Kidney glomerular epithelial cell (primary cell): Measurements from ENCODE around the gene ATP6V1D.
"Not testable (repeated sequence)": the region's sequence is repeated elsewhere in the genome, so short reads cannot be mapped to it uniquely, and the experiment has no call there.

Experiments used
- DNase-seq: peaks from one replicate; lab custom pipeline; 2025; lab: John Stamatoyannopoulos, UW

The ATP6V1D gene

DNA sequence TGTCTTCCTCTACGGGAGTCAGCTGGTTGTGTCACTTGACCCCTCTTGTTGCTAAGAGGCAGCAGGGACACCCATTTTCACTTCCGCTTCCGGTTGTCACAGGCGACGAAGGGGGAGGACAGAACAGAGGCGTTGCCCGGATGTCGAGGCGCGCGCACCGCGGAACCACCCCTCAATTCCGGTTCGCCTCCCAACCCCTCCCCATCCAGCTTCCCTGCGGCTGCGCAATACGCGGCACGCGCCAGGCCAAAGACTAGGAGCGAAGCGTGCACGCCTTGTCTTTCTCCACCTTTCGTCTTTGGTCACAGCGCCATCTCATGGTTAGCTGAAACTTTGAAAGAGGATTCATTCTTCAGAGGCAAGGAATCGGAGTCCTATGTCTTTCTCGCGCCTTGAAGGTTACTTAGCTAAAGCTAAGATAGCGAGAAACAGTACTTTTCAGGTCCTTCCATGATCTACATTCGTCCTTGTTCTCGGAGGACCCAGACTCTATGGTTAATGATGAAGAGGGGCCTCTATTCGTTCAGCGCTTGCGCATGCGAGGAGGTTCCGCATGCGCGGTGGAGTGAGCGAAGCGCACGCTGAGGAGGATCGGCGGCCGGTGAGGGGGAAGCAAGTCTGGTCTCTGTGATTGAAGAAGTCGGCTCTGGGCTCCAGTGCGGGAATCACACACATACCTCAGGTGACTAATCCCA is at the start of gene ATP6V1D, which contains the start of gene EIF2S1:
Gene ATP6V1D (minus strand): TSS at position 30 of the 695 bp plus-strand sequence. CDS start 106 bp downstream, outside the sequence.
Gene EIF2S1 (plus strand): TSS at position 554 of the 695 bp plus-strand sequence. CDS start 4,440 bp downstream, outside the sequence.
- peak; percentile 96 for DNase-seq

DNA sequence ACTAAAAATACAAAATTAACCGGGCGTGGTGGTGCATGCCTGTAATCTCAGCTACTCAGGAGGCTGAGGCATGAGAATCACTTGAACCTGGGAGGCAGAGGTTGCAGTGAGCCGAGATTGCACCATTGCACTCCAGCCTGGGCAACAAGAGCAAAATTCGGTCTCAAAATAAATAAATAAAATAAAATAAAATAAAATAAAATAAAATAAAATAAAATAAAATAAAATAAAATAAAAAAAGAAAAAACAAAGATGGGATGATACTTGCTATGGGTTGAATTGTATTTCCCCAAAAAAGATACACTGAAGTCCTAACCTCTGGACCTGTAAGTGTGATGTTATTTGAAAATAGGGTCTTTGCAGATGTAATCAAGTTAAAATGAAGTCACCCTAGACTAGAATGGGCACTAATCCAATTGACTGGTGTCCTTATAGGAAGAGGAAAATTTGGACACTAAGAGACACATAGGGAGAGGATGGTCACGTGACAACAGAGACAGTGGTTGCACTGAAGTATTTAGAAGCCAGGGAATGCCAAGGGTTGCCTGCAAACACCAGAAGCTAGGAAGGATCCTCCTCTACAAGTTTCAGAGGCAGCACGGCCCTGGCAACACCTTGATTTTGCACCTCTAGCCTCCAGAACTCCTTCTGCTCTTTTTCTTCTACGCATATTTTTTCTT is 48.7 kb upstream of the ATP6V1D start:
- not testable (repeated sequence) for DNase-seq

DNA sequence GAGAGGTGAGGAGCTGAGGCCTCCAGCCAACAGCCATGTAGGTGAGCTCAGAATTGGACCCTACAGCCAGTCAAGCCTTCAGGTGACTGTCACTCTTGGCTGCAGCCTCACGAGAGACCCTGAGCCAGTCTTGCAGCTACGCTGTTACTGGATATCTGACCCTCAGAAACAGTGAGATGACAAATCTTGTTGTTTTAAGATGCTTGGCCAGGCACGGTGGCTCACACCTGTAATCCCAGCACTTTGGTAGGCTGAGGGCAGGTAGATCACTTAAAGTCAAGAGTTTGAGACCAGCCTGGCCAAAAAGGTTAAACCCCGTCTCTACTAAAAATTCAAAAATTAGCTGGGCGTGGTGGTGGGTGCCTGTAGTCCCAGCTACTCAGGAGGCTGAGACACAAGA is 46.2 kb upstream of the ATP6V1D start:
- no peak for DNase-seq

DNA sequence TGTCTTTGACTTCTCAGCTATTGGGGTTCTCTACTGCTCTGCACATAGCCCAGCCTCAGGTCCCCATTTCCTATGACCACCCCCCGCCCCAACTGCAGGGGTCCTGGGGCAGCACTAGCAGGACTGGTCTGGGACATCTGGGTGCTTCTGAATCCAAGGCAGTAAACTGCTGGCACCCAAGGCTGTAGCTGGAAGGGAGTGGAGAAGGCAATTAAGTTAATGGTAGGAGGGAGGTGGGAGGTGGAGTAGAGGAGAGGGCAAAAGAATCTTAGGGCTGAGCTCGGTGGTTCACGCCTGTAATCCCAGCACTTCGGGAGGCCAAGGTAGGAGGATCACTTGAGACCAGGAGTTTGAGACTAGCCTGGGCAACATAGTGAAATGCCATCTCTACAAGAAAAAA is 40.8 kb upstream of the ATP6V1D start:
- no peak for DNase-seq

DNA sequence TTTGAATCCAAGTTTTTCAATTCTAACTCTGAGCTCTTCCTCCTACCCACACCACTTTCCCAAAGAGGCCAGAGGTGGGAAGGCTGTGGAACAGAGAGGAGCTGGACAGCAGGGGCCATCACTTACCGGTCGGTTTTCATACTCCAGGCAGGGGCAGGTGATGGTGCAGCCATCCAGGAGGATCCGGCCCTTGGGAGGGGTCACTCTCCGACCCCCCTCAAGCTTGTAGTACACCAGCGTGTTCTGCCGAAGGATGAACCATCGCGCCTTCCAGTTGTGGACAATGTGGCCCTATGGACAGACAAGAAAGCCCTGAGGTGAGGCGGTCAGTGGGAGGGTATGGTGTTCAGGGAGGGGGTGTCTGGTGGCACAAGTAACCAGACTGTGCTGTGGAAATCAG is 37.9 kb upstream of the ATP6V1D start:
- DNase-seq, result no peak

DNA sequence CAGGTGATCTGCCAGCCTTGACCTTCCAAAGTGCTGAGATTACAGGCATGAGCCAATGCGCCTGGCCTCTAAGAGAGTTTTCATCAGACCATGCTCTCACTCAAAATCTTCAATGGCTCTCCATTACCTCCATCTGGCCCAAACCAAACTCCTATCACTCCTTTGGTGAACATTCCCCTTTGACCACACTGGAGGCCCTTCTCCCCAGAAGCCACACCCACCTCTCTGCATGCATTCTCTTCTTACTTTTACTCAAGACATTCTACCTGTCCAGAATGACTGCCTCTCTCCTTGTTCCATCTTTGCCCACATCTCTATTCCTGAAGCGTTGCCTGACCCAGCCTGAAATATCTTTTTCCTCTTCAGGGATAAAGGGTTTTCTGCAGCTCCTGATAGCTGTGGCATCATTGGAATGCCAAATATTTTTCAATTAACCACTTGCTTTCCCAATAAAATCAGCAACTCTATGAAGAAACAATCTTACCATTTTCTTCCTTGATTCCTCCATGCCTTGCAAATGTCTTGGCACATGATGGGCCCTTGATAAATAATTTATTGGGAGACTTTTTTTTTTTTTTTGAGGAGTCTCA is 36.9 kb upstream of the ATP6V1D start:
- no peak for DNase-seq

DNA sequence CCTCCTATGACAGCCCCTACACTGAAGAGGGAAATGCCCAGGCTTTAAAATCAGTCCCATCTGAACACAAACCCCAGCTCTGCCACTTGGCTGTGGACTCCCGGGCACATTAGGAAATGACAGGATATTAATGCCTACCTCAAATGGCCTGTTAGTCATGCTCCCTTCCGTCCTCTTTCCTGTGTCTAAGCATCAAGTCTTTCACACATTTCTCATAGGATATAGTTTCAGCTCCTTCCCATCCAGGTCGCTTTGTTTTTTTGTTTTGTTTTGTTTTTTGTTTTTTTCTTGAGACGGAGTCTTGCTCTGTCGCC is 36.2 kb upstream of the ATP6V1D start:
- DNase-seq, result no peak

DNA sequence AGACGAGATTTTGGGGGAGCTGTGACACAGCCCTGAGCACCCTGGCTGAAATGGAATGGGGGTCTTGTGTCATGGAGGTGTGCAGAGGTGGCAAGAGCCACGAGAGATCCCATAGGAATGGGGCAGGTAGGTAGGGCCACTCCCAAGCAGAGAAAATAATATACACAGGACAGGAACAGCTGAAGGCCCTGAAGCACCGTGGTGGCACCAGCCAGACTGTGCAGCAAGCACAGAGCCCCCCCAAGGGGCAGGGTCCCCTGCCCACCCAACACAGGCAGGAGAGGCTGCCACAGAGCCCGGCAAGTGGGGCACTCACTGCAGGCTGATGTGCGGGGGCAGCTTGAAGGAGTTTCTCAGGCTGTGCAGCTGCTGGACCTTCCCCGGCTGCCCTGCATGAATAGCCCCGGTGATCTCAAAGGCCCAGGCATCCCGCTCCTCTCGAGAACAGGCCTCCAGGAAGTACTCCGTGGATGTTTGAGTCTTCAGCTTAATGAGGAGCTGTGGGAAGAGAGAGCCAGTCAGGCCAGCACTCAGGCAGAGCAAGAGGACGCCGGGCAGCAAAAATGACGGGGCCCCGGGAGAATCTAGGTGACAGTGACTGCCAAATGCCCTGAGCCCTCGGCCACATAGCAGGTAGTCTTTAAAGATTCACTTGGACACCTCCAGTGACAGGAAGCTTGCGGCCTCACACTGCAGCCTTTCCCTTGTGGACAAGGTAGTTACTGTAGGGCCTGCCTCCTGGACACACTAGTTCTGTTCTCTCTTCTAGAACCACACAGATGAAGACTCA is 35.7 kb upstream of the ATP6V1D start:
- DNase-seq, result no peak

DNA sequence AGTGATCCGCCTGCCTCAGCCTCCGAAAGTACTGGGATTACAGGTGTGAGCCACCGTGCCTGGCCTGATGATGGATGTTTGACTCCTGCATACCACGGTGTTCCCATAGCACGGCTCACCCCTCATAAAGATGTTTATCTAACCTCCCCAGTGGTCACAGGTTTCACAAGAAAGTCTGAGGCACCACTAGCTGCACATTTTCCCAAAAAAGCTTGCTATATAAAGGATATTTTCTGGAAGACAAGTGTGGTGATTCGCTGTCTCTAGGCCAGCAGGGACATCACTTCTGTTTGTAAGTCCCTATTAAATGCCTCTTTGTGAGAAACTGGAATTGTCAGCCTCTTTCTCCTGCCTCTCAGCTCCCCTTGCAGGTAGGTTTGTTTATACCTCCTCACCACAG is 34.1 kb upstream of the ATP6V1D start:
- no peak for DNase-seq

DNA sequence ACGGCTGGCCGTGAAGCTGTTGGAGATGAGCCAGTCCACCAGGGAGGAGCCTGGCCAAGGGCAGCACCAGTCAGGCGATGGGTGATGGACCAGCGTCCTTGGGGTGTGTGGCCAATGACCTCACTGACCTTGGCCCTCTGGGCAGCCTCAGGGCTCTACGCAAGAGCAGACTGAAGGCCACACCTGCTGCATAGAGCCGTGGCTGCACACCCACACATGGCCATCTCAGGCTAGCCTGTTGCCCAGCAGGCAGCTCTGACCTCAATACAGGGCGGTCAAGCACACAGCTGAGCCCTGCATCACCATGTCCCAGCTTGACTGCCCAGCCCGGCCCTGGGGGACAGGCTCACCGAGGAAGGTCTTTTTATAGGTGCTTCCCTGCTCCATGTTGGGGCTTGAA is 33.2 kb upstream of the ATP6V1D start:
- DNase-seq, result no peak

DNA sequence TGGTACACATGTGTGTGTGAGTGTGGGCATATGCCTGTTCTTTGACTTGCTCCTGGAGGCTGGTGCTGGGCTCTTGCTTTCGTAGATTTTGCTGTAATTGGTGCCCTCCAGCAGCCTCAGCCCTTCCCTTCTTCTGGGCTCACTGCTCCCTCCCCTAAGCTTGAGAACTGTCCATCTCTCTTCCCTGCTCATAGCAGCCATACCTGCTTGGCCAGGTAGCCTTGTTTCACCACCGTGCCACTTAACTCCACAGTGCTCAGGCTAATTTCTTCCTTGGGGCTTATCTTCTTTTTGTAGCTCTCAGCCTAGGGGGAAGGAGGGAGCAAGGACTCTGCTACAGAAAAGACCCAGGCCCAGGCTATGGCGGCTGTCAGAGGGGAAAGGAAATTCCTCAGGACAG is 32.5 kb upstream of the ATP6V1D start:
- no peak for DNase-seq

DNA sequence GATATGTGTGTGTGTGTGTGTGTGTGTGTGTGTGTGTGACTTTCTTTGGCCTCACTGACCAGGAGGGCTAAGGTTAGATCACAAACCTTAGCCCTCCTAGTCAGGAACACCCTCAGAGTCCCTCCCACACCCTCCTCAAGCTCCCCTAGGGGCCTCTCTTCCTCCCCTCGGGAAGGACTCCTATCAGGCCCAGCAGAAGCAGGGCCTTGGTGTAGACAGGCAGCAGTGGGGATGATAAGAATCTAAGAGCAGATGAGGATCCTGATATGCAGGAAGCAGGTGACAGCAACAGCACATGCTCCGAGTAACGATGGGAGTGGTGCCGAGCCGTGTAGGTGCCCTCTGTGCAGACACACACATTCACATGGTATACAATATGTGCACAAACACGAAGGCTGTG is 31.7 kb upstream of the ATP6V1D start:
- DNase-seq, result no peak

DNA sequence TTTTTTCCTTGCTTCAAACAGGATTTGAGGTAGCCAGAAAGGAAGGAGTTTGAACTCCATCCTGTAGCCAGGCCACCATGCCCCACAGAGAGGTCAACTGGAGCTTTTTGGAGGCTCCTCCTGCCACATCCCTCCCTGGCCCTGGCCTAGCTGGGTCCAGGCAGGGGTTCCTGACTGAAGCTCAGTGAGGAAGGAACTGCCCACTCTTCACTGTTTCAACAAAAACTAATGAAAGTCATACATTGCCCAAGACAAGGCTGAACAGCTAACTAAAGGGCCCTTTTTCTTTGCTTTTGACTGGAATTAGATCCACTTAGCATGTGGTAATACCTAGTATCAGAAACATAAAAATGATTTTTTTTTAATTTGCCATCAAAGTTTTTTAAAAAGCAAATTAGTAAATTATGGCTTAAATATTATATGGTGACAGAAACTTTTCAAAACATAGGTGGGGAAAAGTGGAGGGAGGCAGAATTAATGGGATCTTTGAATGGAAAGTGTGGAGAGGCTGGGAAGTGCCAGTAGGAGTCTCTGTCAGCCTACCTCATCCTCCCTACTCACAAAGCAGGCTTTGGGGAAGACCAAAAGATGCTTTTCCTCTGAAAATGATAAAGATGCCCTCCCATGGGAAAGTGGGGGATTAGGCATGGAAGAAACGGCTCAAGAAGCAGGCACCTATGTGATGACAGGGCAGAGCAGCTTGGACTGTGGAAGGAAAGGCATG is 30.4 kb upstream of the ATP6V1D start:
- DNase-seq, result no peak

DNA sequence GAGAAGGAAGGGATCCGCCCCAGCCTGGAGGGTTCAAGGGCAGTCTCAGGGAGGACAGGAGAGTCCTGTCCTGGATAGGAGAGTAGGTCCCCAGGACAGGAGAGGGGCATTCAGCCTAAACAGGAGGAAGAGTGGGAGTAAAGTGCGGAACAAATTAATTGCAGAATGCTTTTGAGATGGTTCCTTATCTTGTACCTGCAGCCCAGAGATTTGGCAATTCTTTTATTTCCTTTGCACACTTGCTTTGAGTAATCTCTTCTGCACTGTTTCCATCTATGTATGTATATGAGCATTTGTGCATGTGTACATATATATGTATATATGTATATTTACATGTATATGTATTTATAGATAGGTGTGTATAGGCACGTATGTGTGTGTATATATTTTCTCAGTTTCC is 29.7 kb upstream of the ATP6V1D start:
- DNase-seq, result no peak

DNA sequence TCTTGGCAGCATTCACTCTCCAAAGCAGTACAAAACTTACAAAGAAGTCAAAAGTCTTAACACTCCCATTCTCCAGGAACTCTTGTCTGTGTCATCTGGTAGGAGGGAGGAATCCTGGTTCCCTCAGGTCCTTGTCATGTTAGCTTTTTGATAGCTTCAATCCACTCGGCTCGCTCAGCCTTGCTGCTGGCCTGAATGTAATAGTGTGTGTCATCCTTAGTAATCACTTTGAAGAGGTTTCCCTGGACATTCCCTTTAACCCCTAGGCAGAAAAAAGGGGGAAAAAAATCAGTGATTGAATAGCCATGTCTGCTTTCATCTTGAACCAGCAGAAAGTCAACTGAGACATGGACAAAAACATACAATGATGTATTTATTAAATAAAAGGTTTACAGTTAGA is 27.6 kb upstream of the ATP6V1D start:
- peak; percentile 33 for DNase-seq

DNA sequence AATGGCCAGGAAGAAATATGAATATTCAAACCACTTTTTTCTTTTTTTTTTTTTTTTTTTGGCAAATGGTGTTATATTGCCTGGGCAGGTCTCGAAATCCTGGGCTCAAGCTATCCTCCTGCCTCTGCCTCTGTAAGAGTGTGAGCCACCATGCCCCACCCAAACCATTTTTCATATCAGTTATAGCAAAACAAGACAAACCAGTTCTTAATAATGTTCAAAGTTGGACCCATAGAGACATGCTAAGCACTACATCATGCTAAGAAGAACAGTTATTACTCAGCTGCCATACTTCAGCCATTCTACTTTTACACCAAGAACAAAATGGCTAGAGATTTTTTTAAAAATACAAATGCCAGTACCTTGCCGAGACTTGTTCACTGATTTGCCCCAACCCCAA is 26.0 kb upstream of the ATP6V1D start:
- DNase-seq, result no peak

DNA sequence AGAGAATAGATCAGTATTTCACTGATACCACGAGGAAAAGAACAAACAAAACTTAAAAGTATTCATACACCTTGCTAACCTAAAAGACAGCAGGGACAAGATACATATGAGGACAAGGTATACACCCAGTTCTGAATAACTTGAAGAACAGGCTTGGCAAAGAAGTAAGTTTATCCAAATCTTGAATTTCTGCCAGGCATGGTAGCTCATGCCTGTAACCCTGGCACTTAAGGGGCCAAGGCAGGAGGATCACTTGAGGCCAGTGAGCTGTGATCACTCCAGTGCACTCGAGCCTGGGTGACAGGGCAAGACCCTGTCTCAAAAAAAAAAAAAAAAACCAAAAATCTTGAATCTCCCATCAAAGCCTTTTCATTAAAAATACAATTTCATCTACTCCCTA is 25.5 kb upstream of the ATP6V1D start:
- DNase-seq, result no peak

DNA sequence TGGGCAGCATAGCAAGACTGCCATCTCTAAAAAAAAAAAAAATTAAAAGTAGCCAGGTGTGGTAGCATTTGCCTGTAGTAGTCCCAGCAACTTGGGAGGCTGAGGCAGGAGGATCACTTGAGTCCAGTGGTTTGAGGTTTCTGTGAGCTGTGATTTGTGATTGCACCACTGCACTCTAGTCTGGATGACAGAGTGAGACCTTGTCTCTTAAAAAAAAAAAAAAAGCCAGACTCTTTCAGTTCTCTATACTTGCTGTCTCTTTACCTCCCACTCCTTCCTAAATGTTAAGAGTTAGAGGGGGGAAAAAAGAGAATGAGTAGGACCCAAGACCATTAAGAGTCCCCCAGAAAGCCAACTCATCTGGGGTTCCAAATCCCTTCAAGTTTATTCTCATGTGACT is 18.3 kb upstream of the ATP6V1D start:
- no peak for DNase-seq

DNA sequence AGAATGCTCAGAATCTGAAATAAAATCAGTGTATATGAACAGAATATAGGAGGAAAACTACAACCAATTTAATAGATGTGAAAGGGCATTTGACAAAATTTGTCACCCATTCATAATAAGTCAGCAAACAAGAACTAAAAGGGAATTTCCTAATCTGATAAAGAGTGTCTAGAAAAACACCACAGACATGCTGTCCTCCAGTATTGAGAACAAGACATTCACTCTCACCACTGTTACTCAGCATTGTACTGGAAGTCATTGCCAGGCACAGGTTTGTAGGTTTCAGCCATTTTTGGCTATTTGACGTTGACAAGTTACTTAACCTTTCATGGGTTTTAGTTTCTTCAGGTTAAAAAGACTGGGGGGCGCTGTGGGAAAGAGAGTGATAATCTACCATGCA is 13.7 kb upstream of the ATP6V1D start:
- DNase-seq, result no peak

DNA sequence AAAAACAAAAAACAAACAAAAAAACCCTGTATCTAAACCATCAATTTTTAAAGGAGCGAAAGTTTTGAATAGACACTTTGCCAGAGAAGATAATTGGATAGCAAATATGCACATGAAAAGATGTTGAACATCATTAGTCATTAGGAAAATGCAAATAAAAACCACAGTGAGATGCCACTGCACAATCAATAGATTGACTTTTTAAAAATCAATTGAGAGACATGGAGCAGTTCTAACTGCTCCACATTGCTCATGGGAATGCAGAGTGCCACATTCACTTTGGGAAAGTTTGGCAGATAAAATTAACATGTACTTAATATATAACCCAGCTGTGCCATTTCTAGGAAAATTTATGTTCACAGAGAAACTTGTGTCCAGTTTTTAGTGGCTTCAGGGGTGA is 13.2 kb upstream of the ATP6V1D start:
- DNase-seq, result no peak

DNA sequence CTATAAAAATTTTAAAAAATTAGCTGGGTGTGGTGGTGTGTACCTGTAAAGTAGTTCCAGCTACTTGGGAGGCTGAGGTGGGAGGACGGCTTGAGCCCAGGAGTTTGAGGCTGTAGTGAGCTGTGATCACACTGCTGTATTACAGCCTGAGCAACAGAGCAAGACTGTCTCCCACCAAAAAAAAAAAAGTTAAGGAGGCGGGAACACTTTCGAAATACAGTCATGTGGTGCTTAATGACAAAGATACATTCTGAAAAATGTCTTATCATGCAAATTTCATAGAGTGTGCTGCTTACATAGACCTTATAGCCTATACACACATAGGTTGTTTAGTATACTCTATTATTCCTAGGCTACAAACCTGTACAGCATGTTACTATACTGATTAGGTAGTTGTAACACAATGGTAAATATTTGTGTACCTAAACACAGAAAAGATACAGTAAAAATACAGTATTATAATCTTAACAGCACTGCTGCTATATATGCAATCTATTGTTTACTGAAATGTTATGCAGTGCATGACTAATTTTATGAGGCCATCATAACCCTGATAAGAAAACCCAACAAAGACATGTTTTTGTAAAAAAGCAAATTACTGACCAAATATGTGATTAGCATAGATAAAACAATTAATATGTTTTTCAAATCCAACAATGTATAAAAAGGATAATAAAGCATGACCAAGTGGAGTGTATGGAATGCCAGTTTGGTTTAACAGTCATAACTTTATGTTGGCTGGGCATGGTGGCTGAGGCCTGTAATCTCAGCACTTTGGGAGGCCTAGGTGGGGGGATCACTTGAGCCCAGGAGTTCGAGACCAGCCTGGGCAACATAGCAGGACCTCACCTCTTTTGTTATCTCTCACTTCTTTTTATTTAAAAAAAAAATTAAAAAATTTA is 11.9 kb upstream of the ATP6V1D start:
- DNase-seq, result no peak
